HG03064 (cell line): Measurements from ENCODE around the gene ZNF444.

Source experiments
- ATAC-seq: cut with Tn5 transposase; IDR thresholded peaks from one replicate; pipeline ENCODE4 v1.9.1; 2021; ENCODE audit warnings: low read depth; ENCODE audit not compliant: unreplicated experiment

Gene ZNF444

DNA sequence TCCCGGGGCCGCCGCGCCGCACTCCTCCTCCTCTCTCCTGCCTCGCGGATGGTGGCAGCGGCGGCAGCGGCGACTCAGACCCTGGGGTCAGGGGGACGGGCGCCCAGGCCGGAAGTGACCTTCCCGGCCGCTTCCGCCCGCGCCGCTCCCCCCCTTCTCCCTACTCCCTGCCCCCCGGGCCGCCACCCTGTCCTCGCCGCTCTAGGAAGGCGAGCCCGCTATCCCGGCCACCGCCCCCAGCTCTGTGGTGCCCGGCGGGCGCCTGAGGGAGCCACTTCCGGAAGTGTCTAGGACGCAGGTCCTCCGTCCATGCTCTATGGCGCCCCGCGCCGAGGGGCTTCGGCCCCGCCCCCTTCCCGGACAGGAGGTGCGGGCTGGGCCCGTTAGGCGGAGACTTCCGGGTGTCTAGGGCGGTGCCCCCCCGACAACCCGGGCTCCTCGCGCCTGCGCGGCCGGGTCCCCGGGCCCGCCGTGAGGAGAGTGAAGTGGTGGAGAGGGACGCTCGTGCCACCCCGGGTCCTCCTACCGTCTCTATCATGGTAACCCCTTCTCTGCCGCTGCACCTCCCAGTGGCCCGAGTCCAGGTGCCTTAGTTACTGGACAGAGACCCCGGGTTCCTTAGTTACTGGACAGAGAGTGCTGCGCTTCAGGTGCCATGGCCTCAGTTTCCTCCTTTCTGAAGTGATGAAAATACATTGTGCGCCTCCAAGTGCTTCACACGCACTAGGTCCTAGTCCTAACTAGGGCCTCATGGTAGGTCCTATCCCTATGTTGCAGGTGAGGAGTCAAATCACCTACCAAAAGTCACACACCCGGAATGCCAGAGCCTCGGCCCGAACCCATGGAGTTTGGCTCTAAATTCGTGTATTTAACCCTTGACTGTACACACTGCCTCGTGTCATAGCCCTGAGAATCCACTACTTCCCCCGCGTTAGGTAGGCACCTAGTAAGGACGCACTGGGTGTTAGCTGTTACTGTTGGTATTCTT lies 19.6 kb upstream of the ZNF444 start, which contains the start of gene ZNF787:
Gene ZNF787 (minus strand): TSS at position 116 of the 988 bp plus-strand sequence. CDS start 18,078 bp downstream, outside the sequence.
- ATAC-seq: peak; percentile 76

- ATAC-seq: no peak
Observed at GRCh38 chr19:56123266-56123891, 17.7 kb upstream of the ZNF444 start.

DNA sequence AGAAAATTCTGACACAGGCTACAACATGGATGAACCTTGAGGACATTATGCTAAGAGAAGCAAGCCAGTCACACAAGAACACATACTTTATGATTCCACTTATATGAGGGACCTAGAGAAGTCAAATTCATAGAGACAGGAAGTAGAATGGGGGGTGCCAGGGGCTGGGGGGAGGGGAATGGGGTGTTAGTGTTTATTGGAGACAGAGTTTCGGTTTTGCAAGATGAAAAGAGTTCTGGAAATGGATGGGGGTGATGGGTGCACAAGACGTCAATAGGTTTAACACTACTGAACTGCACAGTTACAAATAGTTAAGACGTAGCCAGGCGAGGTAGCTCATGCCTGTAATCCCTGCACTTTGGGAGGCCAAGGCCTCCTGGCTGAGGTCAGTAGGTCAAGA lies 16.5 kb upstream of the ZNF444 start:
- ATAC-seq: no peak

DNA sequence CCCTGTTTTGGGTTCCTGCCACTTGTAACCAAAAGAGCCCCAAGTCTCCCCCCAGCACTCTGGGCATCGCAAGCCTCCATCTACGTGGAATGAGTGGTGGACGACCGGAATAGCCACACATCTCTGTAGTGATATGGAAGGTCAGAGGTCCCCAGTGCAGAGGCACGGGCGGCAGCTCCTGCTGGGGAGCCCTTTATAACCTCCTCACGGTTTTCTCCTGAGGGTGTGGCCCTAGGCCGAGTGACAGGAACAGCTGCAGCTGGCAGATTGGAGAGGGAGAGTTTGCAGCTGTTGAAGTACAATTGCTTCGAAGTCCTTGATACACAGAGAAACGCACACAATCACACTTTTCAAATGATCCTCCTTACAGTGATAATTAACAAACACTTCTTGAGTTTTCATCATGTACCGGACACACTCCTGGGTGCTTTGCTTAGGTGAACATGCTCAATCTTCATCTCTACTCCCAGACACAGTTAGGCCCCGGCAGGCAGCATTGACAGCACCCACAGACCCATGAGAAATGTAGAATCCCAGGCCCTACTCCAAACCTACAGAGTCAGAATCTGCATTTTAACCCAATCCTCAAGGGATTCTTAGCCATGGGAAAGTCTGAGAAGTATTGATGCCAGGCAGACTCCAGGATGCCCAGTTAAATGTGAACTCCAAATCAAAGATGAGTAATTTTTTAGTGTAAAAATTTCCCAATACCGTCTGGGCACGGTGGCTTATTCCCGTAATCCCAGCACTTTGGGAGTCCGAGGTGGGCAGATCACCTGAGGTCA lies 15.1 kb upstream of the ZNF444 start:
- ATAC-seq: no peak

DNA sequence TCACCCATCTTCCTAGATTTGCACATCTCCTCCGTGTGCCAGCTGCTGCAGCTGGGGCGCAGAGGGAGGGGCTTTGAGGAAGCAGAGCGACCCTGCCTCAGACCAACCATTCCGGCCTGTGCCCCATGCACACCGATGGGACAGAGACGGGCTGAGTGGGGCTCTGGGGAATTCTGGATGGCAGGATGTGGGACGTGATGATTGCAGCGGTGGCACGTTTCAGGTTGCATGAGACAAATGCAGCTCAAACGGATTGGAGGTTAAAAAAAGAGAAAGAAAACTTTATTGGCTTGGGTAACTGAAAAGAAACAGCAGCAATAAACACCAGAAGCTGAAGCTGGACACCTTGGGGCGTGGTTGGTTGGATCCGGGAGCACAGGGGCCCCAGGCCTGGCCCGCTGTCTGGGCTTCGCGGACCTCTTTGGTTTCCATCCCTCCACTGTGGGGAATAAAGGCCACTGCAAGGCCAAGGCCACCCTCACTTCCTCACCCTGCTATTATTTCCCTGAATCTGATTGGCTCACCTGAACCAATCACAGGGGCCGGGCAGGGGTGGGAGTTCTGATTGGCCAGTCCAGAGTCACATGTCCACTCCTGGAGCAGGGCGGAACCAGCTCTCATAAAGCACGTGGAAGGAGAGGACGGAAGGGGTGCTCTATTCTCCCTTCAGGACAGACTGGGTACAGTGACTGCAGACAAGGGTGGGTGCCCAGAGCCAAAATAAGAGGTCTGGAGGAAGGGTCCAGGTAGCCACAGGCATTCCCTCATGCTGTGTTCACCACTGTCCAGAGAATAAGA lies 13.9 kb upstream of the ZNF444 start:
- no peak for ATAC-seq

DNA sequence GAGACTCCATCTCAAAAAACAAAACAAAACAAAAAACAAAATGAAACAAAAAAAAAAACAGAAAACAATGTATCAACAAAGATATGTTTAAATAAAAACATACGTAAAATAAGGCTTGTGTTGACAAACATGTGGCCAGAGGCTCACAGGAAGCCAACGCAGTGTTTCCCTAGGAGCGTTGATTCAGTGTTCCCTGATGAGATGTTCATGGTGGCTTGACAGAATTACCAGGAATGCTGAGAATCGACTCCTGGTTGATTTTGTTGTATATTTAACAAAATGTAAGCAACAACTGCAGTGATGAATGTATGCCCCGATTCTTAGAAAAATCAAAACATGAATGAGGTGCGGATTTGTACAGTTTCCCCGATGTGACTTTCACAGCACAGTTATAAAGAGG lies 11.1 kb upstream of the ZNF444 start:
- no peak for ATAC-seq

DNA sequence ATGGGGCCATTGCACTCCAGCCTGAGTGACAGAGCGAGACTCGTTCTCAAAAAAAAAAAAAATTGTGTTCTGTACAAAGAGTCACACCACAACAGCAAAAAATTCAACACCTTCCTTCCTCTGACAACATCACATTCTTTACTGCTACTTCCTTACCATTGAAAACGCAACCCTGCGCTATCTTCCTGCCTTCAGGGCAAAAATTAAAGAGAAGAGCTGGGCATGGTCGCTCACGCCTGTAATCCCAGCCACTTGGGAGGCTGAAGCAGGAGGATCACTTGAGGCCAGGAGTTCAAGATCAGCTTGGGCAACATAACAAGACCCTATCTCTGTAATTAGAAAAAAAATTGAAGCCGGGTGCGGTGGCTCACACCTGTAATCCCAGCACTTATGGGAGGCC lies 9.4 kb upstream of the ZNF444 start:
- ATAC-seq: no peak

- no peak for ATAC-seq
Observed at GRCh38 chr19:56132316-56132822, 8.7 kb upstream of the ZNF444 start.

GRCh38 chr19:56133858-56134653 lies 7.0 kb upstream of the ZNF444 start:
- no peak for ATAC-seq

DNA sequence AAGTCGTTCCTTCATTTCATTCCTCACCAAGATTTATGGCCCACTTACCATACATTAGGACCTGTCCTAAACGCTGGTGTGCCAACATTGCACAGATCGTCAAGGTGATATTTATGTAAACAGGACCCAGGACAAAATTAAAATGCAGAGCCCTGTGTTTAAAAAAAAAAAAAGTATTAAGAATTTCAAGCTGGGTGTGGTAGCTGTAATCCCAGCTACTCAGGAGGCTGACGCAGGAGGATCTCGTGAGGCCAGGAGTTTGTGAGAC lies 6.5 kb upstream of the ZNF444 start:
- no peak for ATAC-seq

- ATAC-seq: no peak
Observed at GRCh38 chr19:56136362-56136761, 4.7 kb upstream of the ZNF444 start.

GRCh38 chr19:56137405-56137804 lies 3.7 kb upstream of the ZNF444 start:
- ATAC-seq: no peak

- ATAC-seq: no peak
Observed at GRCh38 chr19:56138069-56138468, 3.0 kb upstream of the ZNF444 start.

DNA sequence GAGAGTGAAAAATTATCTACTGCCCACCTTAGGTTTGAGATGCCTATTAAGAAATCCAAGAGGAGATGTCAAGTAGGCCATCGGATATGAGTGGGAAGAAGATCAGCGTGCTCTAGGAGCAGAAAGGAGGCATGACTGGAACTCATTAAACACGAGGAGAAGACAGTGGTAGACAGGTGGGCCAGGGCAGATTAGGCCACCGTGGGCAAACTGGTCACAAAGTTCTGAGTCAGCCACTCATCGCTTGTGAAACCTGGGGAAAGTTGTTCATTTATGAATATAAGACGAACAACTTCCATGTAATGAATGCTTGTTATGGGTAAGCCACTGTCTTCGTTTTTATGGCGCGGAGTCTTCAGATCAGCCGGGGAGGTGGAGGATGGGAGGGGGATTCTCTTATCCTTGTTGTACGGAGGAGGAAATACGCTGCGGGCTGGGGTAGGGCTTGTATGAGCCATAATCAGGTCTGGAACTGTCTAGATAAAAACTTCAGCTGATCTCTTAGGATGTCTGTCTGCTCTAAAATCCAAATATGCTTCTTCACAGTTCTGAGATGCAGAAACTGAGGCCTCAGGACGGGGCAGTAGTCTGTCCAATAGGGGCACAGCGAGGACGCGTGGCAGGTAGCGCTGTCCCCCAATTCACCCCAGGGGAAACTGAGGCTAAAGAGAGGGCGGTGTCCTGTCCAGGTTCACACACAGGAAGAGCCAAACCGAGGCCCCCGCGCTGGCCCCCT lies 1.1 kb upstream of the ZNF444 start:
- no peak for ATAC-seq

GRCh38 chr19:56141417-56141993 lies 418 bp downstream of the ZNF444 start:
- no peak for ATAC-seq

GRCh38 chr19:56142087-56142787 lies 1.1 kb downstream of the ZNF444 start:
- ATAC-seq: no peak

- ATAC-seq: no peak
Observed at GRCh38 chr19:56142897-56143434, 1.9 kb downstream of the ZNF444 start.

DNA sequence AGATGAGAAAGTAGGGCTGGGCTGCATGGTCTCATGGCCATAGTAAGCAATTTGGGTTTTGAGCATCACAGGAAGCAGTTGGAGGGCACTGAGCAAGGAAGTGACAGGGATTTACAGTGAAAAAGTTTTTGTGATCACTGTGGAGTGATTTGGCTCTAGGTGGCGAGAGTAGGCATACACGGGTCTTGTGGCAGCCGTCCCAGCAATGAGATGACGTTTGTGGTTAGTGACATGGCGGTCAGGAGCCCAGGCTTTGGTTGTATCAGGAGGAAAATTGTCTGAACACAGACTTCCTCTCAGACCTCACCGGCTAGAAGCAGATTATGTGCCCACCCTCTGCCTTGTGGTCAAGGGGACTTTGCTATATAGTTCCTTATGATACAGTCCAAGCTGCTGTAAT lies 3.3 kb downstream of the ZNF444 start:
- ATAC-seq: no peak
